ENCODE measurements around the gene TBC1D1. TPM values are rescaled to one million over a fixed set of nuclear protein-coding genes. Genes with fewer than 3 reads are reported as not detected.

Gene TBC1D1
- total and polyA plus RNA-seq, 2 of the 8 experiments (the other 6 are each of a cell fraction or from before 2014, with no cell fraction given): 96.9 to 162 TPM

DNA sequence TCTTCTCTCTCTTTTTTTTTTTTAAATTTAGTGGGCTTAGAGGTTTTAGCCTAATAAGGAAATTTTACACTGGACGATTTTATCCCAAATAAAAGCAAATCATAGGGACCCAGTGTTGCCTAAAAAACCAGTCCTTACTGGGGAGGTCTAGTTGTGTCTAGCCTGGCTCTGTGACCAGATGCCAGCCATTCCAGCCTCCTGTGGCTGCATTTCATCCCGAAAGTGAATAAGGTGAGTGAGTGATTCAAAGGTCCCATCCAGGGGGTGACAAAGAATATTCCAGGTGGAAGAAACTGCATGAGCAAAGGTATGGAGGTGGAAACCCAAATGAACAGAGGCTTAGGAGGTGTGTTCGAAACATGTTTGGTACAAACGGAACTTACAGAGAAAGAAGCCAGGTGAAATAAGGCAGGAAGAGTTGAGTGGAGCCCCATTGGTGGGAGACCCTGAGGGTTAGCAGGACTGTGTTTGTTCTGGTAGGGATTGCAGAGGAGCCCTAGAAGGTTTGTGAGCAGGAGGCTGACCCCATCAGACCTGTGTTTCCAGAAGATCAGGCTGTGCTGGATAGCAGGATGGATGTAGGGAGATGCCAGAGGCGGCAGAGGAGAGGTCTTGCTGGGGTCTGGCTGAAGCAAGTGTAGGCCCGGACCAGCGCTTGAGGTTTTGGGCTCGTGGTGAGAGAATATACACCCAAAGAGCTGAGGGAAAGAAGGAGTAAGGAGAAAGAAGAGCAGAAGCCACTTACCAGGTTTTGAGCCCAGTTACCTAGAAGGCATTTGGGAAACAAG lies 100.9 kb downstream of the TBC1D1 start:
- DNase-seq (ENCODE audit: low read depth in 1 of 2, low spot score in 2 of 2): peak in 1 of 2 experiments; percentile 45
- TF ChIP-seq TEAD4 (IDR thresholded peaks at IDR 0.05; ENCODE audit: low read depth, low read length) (peak; percentile 84), SRF (IDR thresholded peaks at IDR 0.05; ENCODE audit: low read depth, low read length) (peak; percentile 5; the same call in 1 of the 2 replicates), RNF2 (IDR thresholded peaks at IDR 0.05; ENCODE audit: borderline replicate concordance, low read depth, low read length, missing control alignments, poor library complexity, severe bottlenecking) (no peak), SIN3A (conservative IDR thresholded peaks at IDR 0.05 in 1 of 2, IDR thresholded peaks at IDR 0.05 in 1 of 2; ENCODE audit: low read depth in 1 of 2, low read length in 2 of 2) (no peak), RAD21 (IDR thresholded peaks at IDR 0.05 in 1 of 2, conservative IDR thresholded peaks at IDR 0.05 in 1 of 2; ENCODE audit: low read depth in 2 of 2, low read length in 2 of 2) (no peak)
- H3K4ac ChIP-seq (replicated peaks; ENCODE audit: insufficient read length, low read depth, low read length): no peak overlapping the region

More for the DNA sequence above, 100.9 kb downstream of the TBC1D1 start:
- Histone ChIP-seq H4K20me1 (replicated peaks in 1 of 2; ENCODE audit: control insufficient read depth in 1 of 2, insufficient read depth in 2 of 2, low read length in 2 of 2) (no peaks in the 10 kb centered on the region), H3K79me1 (ENCODE audit: low read depth, low read length) (peaks cover 5% of the 10 kb centered on the region), H4K91ac (replicated peaks; ENCODE audit: insufficient read length, low read length) (no peak overlapping the region), H2BK120ac (replicated peaks; ENCODE audit: low read depth, low read length) (no peak overlapping the region), H2BK12ac (ENCODE audit: low read depth, low read length) (peak overlapping the region; percentile 82; the same call in 1 of the 2 replicates), H3K79me2 (ENCODE audit: control insufficient read depth in 1 of 2, insufficient read depth in 2 of 2, low read length in 2 of 2) (peaks cover 0 to 65% of the 10 kb centered on the region in 2 experiments; a peak in 2 of 4 replicates), H3K23ac (ENCODE audit: insufficient read length) (no peak overlapping the region), H3K4me3 (ENCODE audit: extremely low read depth in 1 of 4, insufficient read depth in 2 of 4, low read depth in 3 of 4, low read length in 4 of 4) (no peak overlapping the region), H2BK15ac (ENCODE audit: low read length) (0 out of 2 replicates have a peak overlapping the region, but pooled peaks have one; percentile 5), H2BK20ac (ENCODE audit: low read length) (no peak overlapping the region), H3K4me2 (ENCODE audit: insufficient read depth in 1 of 2, low read depth in 2 of 2, low read length in 2 of 2) (no peak overlapping the region; a peak in 1 of 4 replicates), H4K8ac (ENCODE audit: extremely low read depth, insufficient read depth, low read length) (no peak overlapping the region), H3K4me1 (replicated peaks in 1 of 4; ENCODE audit: control insufficient read depth in 3 of 4, insufficient read depth in 4 of 4, low read length in 3 of 4) (peaks cover 19 to 42% (median 34%) of the 10 kb centered on the region in 4 experiments), H3K9ac (replicated peaks in 1 of 4; ENCODE audit: extremely low read depth in 1 of 4, low read depth in 3 of 4, low read length in 3 of 4) (no peak overlapping the region), H3K27me3 (replicated peaks in 1 of 4; ENCODE audit: control insufficient read depth in 3 of 4, extremely low read depth in 1 of 4, insufficient read depth in 3 of 4, low read length in 3 of 4) (no peaks in the 10 kb centered on the region), H3K56ac (replicated peaks; ENCODE audit: insufficient read length, low read depth, low read length) (no peak overlapping the region), H4K5ac (ENCODE audit: insufficient read length, low read depth, low read length) (no peak overlapping the region), H3K36me3 (ENCODE audit: control insufficient read depth in 2 of 4, insufficient read depth in 4 of 4, low read length in 3 of 4) (no peaks in the 10 kb centered on the region), H3K18ac (ENCODE audit: extremely low read depth, low read length) (0 out of 2 replicates have a peak overlapping the region, but pooled peaks have one; percentile 3), H3K27ac (ENCODE audit: low read depth, low read length) (0 out of 2 replicates have a peak overlapping the region, but pooled peaks have one; percentile 7), H3K9me3 (ENCODE audit: insufficient read depth in 2 of 2, low read depth in 1 of 2, low read length in 1 of 2) (no peaks in the 10 kb centered on the region), H2BK5ac (ENCODE audit: low read depth, low read length) (peak overlapping the region; percentile 79), H3K14ac (ENCODE audit: insufficient read length) (no peak overlapping the region), H3K23me2 (ENCODE audit: low read depth, low read length) (no peaks in the 10 kb centered on the region), H2AFZ (ENCODE audit: low read length) (no peak overlapping the region), H2AK5ac (ENCODE audit: low read depth, low read length) (peak overlapping the region; percentile 87; the same call in 1 of the 2 replicates)
- WGBS, 2 experiments (ENCODE audit: extremely low coverage in 1 of 2, insufficient coverage in 1 of 2, insufficient read length in 1 of 2, insufficient replicate concordance in 2 of 2, low coverage in 1 of 2, low lambda C conversion rate in 2 of 2, missing lambda C conversion rate in 1 of 2): 85% methylated on average over 8 of the region's 8 CpGs; no CpG with 5 or more reads in 1 of the 2 experiments
- CTCF ChIA-PET (ENCODE audit: partially characterized antibody): interaction anchor here (0.9 to 1.2 kb wide), 3 partner anchors 9 to 22 kb away, joined by 3 read pairs; no protein-coding TSS in a partner anchor
- POLR2A ChIA-PET (ENCODE audit: partially characterized antibody): interaction anchor here (1.0 kb wide), 1 partner anchor 15 kb away, joined by 3 read pairs; no protein-coding TSS in a partner anchor
- no peak for FAIRE-seq
